ENCODE measurements around the gene IL17RA.
"Not testable (repeated sequence)": the region's sequence is repeated elsewhere in the genome, so short reads cannot be mapped to it uniquely, and the experiment has no call there.

The IL17RA gene

DNA sequence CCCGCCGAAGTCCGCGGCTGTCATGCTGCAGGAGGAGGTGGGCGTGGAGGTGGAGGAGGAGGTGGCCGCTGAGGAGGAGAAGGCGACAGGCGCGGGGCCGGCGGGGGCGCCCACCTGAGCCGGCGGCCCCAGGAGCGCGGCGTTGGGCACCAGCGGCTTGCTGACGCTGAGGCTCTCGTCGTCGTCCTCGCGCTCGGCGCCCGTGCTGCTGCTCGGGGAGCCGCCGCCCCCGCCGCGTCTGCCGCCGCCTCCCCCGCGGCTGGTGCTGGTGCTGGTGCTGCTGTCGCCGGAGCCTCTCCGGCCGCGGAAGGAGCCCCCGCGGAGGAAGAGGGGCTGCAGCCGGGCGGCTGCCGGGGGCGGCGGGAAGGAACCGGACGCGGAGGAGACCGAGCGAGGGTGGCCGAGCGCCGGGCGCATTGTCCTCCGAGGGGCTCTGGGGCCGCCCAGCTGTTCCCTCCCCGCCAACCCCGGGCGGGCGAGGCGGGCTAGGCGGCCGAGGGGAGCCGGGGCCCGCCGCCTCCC is 36.0 kb downstream of the IL17RA start:
- no peak for DNase-seq (ENCODE audit: low spot score)

DNA sequence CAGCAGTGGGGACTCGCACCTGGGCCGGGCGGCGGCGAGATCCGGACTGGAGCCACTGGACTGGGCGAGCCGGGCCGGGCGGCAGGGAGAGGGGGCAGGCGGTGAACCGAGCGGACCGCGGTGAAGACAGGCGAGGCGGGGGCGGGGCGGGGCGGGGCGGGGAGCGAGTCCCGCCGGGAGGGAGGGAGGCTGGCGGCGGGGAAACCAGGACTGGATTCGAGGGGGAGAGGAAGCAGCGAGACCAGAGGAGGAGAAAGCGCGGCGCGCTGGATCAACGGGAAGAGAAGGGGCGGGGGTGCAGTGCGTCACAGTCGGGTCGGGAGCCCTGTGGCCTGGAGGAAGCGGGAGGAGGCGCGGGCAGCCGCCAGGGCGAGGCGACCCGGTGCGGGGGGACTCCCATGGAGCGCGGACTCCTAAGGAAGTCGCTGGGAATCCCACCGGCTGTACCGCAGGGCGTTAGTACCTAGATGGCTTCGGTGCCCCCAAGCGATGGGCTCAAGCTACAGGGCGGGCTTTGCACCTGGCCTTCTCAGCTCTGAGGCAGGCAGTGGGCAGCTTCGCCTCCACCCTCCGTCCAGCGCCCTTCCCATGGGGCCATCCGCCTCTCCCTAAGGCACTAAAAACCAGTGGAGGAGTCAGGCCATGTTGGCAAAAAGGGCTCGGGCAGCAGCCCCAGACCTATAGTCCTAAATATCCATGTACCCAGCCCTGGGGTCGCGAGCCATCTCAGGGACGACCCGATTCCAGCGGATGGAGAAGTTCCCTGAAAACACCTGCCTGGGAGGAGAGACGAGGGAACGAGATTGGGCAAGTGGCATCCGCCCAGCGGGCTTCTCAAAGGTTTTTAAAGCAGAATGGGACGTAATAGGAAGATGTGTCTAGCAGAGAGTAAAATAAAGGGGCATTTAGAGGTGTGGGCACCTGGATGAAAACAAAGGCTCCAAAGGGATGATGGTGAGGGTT is 36.7 kb downstream of the IL17RA start, which contains the start of gene TMEM121B:
TSS of gene TMEM121B (minus strand) at position 128 of the 963 bp plus-strand sequence. CDS start 233 bp downstream, outside the sequence.
- peak; percentile 25 for DNase-seq (ENCODE audit: low spot score)

DNA sequence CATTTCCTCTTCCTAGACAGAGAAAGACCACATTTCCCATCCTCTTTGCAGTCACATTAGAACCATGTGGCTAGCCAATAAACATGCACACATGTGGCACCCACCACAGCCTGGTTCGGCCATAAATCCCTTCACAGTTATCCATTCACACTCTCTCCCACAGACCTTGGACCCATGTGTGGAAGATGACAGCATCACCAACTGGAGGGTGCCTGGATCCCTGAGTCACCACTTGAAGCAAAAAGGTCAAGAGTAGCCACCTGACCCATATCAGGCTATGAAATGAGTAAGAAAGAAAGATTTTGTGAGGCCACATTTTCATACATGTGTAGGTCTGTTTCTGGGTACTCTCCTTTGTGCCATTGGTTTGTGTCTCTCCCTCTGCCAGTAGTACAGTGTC is 45.4 kb downstream of the IL17RA start:
- DNase-seq (ENCODE audit: low spot score) = no peak

DNA sequence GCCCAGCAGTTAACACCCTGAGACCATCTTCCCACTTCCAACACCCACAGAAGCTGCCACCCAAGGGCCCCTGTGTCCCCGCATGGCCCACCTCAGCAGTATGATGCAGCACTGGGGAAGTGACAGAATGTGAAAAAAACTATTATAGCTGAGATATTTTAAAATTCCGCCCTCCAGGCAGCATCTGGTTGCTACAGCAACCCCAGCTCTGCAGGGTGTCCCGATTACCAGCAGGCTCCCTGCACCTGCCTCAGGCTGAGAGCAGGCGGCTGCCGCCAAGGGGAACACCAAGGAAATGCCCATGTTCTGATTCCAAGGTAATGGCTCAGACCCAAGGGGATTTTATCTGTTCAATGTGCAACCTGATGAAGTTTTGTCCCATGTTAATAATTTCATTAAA is 46.9 kb downstream of the IL17RA start:
- DNase-seq (ENCODE audit: low spot score) = no peak

DNA sequence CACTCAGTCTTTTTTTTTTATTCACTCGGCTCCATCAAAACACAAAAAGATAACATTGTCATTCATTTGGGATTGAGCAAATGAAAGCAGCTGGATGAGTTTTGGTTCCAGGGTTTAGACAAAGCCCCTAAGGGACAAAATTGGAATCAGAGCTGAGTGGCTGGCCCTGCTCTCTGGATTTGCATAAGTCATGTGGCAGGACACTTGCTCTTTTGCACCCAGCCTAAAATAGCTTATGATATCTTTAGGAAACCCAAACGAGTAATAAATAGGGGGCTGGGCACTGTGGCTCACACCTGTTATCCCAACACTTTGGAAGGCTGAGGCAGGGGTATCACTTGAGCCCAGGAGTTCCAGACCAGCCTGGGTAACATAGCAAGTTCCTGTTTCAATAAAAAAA is 47.3 kb downstream of the IL17RA start:
- no peak for DNase-seq (ENCODE audit: low spot score)

DNA sequence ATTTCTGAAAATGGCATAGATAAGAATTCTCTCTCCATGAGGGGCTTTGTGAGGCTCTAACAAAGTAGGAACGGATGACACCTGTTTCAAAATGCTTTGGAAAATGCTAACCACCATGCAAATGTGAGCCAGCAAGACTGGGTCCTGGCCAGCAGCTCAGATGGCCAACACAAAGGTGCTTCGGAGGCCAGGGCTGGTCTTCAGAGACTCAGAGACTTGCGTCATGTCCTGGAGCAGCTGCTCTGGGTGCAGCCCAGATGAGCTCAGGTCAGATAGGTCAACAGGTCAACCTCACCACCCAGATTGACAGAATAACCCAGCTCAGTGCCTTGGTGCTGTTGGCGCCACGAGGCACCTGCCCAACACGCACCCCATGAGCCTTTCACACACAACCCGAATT is 48.3 kb downstream of the IL17RA start:
- DNase-seq (ENCODE audit: low spot score) = no peak

DNA sequence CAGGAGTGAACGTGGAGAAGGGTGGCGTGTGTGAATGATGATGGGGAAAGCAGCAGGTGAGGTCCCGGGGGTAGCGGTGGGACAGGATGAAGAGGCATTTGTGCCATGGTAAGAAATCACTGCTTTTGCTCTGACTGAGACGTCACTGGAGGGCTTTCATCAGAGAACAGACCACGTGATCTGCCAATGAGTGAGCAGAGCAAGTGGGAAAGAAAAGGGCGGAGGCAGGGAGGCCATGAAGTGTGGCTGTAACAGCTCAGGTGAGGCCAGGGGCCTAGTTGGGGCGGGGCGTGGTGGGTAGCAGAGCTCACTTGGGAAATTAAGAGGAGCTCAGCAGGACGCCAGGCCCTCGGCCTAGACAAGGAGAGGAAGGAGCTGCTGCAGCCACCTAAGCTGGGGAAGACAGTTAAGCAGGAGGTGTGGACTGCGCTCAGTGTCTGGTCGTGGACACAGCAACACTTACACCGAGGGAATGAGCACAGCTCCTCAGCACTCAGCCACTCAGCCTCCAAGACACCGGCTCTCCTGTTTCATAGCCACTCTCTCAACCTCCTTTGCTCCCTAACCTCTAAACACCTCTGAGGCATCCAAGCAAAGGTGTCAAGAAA is 50.5 kb downstream of the IL17RA start:
- DNase-seq (ENCODE audit: low spot score) = no peak

DNA sequence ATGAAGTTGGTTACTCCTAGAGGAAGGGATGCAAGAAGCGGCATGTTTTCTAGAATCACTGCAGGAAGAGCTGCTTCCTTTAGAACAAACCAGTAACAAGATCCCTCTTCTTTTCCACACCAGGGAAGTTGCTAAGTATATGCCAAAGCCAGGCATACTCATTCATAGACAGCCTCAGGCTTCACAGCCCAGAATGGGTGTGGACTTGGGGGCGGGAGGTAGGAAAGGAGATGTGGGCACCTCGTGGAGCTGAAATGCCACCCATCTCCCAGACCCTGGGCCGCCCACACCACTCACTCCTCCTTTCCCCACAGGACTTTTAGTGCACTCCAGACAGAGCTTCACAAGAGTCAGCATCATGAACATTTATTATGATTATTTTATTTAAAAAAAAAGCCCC is 52.4 kb downstream of the IL17RA start:
- DNase-seq (ENCODE audit: low spot score) = no peak

DNA sequence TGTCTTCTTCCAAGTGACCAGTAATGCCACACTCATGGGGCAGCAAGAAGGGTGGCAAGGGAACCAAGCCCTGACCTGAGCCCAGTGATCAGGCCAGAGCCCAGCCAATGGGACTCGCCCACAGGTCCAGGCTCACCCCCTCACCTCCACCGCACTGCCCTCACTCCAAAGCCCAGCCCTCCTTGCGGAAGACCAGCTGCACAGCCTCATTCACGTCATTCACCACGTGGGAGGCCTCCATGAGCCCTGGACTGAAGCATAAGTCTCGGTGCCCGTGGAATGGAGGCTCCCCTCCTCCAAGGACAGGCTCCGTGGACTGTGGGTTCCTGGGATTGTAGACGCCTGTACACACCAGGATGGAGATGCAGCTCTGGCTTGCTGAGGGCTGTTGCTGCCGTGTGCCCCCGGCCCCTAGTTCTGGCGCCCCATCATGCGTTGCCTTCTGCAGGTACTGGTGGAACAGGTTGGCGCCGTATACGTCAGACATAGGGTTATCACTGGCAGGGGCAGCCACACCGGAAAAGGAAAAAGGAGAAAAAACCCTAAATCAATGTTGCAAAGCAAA is 53.1 kb downstream of the IL17RA start:
- no peak for DNase-seq (ENCODE audit: low spot score)

DNA sequence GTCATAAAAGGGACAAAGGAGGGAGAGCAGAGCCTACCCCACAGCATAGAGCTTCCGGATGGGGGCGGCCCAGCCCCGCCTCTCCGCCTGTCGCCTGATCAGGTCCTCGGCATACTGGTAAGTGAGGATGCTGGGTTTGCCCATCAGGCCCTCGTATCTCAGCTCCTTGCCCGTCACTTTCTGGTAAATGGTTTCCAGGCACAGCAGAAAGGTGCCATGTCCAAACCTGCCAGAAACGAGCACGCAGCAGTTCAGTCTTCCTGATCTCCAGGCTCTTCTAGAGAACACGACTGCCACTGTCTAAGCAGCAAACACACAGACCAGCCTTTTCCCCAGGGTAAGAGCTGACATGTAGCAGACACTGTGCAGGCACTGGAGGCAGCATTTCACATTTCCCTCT is 53.7 kb downstream of the IL17RA start:
- DNase-seq (ENCODE audit: low spot score) = no peak

DNA sequence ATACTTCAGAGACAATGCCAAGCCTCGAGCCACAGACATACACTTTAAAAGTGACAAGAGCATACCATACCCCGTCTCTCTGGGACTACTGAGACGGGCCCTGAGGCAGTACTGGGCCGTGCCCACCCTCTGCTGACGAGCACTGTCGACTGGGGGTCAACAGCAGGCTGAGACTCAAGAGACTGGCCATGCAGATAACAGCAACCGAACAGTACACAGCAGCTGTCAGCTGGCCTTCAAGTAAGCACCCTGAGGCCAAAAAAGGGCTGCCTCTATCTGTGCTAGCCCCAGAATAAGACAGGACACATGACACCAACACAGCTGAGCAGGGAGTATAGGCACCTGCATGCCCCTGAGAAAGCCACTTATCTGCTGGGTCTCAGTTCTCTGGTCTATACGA is 55.2 kb downstream of the IL17RA start:
- DNase-seq (ENCODE audit: low spot score) = no peak

DNA sequence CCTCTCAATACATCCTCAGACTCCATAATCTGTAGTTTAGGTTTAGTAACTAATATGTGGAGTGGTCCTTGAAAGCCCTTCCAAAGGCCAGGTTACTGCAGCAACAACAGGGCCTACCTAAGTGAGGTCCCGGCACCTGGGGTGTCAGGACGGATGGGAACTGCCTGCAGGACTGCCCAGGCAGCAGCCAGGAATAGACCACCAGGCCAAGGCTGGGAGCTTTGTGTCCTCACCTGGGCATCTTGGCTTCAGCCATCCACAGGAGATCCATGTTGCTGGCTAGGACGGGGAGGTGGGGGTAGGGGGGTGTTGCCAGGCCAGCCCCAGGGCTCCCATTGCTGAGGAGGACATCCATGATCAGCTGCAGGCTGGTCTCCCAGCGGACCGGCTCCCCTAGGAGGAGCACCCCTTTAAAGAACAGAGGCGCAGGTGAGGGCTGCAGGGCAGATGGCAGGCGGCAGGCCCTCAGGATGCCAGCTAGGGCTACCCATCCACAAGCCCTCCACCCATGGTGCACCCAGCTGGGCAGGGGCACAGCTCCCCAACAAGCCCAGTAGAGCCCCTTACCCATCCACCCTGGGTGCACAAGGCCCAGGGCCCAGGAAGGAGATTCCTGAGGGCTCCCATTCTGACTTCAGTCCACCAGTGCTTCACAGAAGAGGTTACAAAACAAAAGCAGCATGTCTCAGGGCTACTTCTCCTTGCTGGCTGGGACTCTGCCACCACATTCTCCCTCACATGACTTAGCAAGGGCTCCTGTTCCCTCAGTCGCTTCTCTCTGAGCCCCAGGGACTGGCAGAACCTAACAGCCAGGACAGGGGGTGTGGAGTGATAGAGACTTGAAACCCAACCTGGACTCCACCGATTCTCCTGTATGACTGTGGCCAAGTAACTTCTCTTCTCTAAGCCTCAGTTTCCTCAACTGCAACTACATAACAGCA is 56.3 kb downstream of the IL17RA start:
- DNase-seq (ENCODE audit: low spot score) = no peak

DNA sequence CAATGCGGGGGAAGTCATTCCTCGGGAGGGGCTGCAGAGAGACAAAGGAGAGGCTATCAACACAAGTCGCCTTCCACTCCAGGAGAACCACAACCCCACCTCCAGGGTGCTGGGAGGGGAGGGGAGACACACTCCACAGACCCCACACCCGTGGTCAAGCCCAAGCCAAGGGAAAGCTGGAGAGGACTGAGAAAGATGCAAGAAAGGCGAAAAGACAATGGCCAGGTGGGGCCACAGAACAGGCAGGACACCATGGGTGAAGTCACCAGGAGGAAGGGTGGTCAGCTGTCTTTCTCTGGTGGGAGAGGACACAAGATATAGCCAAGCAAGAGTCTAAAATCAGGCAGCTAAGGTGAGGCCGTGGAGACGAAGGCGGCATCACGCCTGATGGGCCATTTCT is 58.3 kb downstream of the IL17RA start:
- no peak for DNase-seq (ENCODE audit: low spot score)

DNA sequence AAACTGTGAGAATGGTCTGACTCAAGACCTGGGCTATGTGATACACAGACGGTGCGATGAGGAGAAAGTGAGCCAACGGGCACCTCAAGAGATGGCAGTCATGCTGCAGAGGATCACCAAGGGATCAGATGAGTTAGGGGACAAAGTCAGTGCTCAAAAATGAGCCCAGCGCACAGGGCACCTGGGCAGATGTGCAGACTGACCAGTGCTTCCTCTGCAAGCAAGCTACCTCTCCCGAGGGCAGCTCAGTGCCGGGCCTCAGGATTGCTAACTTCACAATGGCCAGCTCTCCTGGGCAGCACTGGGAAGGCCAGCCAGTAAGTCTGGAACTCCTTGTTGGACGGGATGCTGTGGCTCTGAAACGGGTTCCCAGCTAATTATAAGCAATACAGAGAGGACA is 59.0 kb downstream of the IL17RA start:
- DNase-seq (ENCODE audit: low spot score) = no peak

DNA sequence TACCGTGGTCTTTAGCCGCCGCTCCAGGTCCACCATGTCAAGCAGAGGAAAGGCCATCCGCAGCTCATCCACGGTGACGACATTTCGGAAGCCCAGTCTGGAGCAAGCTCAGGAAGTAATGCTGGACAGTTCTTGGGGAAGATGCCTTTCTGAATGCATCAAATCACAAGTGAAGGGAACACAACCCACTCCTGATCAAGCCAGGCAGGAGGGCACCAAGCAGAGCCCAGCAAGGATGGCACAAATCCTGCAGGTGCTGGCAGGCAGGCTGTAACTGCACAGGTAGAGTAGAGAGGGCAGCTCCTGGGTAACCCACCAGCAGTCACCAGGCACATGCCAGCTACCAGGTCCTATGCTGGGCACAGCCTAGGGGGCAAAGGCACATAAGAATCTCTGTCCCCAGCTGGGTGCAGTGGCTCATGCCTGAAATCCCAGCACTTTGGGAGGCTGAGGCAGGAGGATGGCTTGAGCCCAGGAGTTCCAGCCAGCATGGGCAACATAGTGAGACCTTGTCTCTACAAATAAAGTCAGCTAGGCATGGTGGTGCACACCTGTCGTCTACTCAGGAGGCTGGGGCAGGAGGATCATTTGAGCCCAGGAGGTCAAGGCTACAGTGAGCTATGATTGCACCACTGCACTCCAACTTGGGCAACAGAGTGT is 60.4 kb downstream of the IL17RA start:
- DNase-seq (ENCODE audit: low spot score) = no peak

DNA sequence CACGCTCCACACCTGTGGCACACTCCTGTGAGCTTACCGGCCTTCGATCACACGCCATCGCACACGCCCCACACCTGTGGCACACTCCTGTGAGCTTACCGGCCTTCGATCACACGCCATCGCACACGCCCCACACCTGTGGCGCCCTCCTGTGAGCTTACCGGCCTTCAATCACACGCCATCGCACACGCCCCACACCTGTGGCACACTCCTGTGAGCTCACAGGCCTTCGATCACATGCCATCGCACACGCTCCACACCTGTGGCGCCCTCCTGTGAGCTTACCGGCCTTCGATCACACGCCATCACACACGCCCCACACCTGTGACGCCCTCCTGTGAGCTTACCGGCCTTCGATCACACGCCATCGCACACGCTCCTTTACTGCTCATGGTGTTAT is 62.7 kb downstream of the IL17RA start:
- not testable (repeated sequence) for DNase-seq (ENCODE audit: low spot score)

DNA sequence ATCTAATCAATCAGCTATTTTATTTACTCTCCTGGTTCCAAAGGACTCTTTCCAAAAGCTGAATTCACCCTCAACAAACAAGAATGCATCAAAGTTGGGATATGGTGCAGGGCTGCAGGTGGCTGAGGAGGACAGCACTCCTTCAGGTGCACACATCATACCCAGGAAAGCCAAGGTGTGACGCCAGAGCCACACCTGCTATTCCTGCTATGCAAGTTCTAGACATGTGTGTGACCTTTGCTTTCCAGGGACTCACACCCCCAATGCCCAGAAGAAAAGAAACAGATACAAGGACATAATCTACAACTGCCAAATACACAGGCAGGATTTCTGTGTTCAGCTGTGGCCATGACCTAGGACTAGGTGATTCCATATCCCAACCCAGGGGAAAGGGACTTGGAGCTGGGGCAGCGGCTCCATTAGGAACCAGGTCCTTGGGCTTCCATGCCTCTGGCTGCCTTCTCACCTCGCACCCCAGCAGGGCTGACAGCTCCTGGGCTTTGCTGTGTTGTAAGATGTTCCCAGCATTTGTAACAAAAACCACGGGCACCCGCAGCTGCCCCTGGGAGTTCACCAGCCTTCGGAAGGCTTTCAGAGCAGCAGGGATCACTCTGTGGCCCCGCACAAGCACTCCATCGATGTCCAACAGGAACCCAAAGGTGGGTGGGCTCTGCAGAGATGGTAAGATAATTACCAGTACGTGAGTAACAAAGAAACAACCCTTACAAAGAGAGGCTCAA is 64.4 kb downstream of the IL17RA start:
- DNase-seq (ENCODE audit: low spot score) = no peak

DNA sequence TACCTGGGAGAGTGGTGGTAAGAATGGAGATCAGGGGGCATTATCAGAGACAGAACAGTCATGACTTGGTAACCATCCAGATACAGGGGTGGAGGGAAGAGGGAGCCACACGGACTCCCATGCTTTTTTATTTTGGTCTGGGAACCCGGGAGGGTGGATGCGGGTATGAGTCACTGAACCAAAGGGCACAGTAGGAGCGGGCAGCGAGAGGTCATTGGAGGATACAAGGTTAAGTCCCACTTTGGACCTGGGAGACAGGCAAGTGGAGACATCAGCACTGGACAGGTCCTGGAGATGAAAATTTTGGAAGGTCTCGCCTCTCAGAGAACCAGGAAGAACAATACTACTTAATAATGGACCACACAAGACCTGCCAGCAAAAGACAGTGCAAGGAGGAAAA is 67.5 kb downstream of the IL17RA start:
- DNase-seq (ENCODE audit: low spot score) = no peak

DNA sequence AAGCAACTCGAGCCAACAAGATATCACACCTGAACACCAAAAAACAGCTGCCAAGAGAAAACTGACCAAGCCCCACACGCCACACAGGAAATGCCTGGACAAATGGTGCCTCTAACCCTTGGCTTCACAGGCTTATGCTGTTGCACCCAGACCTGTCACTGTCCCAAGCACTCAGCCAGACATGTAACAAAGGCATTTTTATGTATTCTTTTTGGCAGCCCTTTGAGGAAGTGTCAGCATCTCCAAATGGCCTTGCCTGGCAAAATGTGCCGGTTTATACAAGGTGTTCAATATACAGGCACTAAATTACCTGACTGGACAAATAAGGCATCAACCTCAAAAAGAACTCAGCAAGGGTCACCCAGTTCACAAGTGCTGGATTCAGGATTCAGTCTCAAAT is 68.2 kb downstream of the IL17RA start:
- no peak for DNase-seq (ENCODE audit: low spot score)

DNA sequence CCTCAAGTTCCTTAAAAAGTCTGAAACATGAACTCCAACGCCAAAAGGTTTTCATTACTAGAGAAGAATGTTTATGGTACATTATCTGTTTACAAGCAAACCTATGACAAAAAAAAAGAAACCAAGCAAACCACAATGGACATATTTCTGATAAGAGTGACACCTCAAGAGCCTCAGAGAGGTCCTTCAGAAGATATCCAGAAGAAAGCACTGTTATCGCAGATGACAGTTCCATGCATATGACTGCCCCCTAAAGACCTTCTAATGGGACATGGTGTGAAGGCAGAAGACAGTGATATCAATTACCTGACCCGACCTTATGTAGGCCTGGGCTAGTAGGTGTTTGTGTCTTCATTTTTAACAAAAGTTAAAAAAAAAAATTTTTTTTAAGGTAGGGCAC is 71.1 kb downstream of the IL17RA start:
- DNase-seq (ENCODE audit: low spot score) = no peak

DNA sequence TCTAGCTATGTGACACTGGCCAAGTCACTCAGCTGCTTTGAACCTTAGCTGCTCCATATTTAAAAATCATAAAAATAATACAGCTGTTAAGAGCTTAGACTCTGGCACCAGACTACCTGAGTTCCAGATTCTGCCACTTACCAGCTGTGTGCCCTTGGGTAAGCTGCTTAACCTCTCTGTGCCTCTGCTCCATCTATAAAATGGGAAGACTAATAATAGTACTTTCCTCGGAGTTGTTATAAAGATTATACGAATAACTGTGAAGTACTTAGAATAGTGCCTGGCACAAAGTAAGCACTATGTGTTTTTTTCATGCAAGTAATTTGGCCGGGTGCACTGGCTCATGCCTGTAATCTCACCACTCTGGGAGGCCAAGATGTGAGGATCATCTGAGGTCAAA is 72.9 kb downstream of the IL17RA start:
- no peak for DNase-seq (ENCODE audit: low spot score)

Data from COLO829 (cell line).